HCT116 (cell line): ENCODE results near the gene UBAC2. TPM values are rescaled to one million over a fixed set of nuclear protein-coding genes. Genes with fewer than 3 reads are reported as not detected.

Source experiments
- ATAC-seq: fragments of 200-7000 bp; cut with Tn5 transposase; 2 replicates; pipeline ENCODE4 v1.9.1; 2020; ENCODE audit warnings: mild to moderate bottlenecking, moderate library complexity
- BruUV-seq: library from RNA; stranded (reverse); fragments of 400-500 nt; replicated peaks from 2 replicates; lab custom pipeline; 2021; lab: Mats Ljungman, UMichigan
- CTCF ChIA-PET: fragments of 300-600 bp; sonication (Branson Sonifier 250); formaldehyde crosslinking; loops from one replicate; lab custom pipeline; 2021; ENCODE audit warnings: antibody characterized with exemption; lab: Charles Lee
- POLR2A ChIA-PET: fragments of 300-600, 350-600 bp; sonication (Branson Sonifier 250); formaldehyde crosslinking; loops from one replicate; lab custom pipeline; 2021; ENCODE audit warnings: antibody characterized with exemption; lab: Charles Lee
- RAD21 ChIA-PET, 2 experiments: fragments of 300-600 bp; sonication (Branson Sonifier 250); formaldehyde crosslinking; loops; one replicate each; lab custom pipeline; 2023; ENCODE audit warnings: low total read pairs in 2 of 2; ENCODE audit not compliant: uncharacterized antibody in 2 of 2, unreplicated experiment in 2 of 2, low non-redundant PET in 1 of 2; lab: Charles Lee
- DNase-seq: peaks from one replicate; pipeline ENCODE4 v3.0.0-alpha.2; 2010; ENCODE audit warnings: low read depth, low spot score
- H2AFZ ChIP-seq: fragments of 200-600 bp; shearing (Covaris generic), sonication (generic); 2 replicates; pipeline ENCODE4 v1.6.1; 2017; ENCODE audit warnings: low read depth, mixed run types, mixed read lengths, antibody characterized with exemption, low read length; ENCODE audit not compliant: poor library complexity, severe bottlenecking
- H3K27ac ChIP-seq: 2 replicates; pipeline ENCODE4 v1.5.1; 2012; ENCODE audit warnings: low read depth, low read length
- H3K27me3 ChIP-seq: fragments of 200-600 bp; sonication (generic); 2 replicates; pipeline ENCODE4 v1.6.1; 2016; ENCODE audit warnings: mixed run types, low read length, mixed read lengths; ENCODE audit not compliant: insufficient read depth
- H3K36me3 ChIP-seq, 2 experiments: fragments of 200-500 bp in 1 of 2; fragments of 200-600 bp in 1 of 2; sonication (Bioruptor generic) in 1 of 2; sonication (generic) in 1 of 2; 2 replicates each; pipeline versions ENCODE4 v1.5.1 to v1.6.1; 2014 to 2016; ENCODE audit warnings: low read length in 2 of 2, inconsistent platforms in 1 of 2, mixed read lengths in 1 of 2, mixed run types in 1 of 2; ENCODE audit not compliant: insufficient read depth in 2 of 2, control insufficient read depth in 1 of 2
- H3K4me1 ChIP-seq, 2 experiments: fragments of 200-600 bp in 1 of 2; sonication (generic) in 1 of 2; 2 replicates each; pipeline versions ENCODE4 v1.5.1 to v1.6.1; 2012 to 2017; ENCODE audit warnings: low read length in 2 of 2, inconsistent platforms in 1 of 2, mild to moderate bottlenecking in 1 of 2, mixed read lengths in 1 of 2, mixed run types in 1 of 2, moderate library complexity in 1 of 2; ENCODE audit not compliant: insufficient read depth in 2 of 2, control insufficient read depth in 1 of 2
- H3K4me2 ChIP-seq: fragments of 200-600 bp; sonication (generic); 2 replicates; pipeline ENCODE4 v1.6.1; 2017; ENCODE audit warnings: mixed run types, low read length, mixed read lengths
- H3K4me3 ChIP-seq, 2 experiments: fragments of 200-600 bp in 1 of 2; sonication (generic) in 1 of 2; replicated peaks in 1 of 2; 2 replicates each; pipeline ENCODE4 v1.5.1; 2011 to 2016; ENCODE audit warnings: low read length in 2 of 2, control low read depth in 1 of 2, low read depth in 1 of 2, mild to moderate bottlenecking in 1 of 2, mixed read lengths in 1 of 2, mixed run types in 1 of 2
- H3K79me2 ChIP-seq: fragments of 200-600 bp; sonication (generic); 2 replicates; pipeline ENCODE4 v1.6.1; 2017; ENCODE audit warnings: mild to moderate bottlenecking, mixed run types, low read length, moderate library complexity, mixed read lengths; ENCODE audit not compliant: insufficient read depth
- H3K9ac ChIP-seq: fragments of 200-600 bp; sonication (generic); 2 replicates; pipeline ENCODE4 v1.6.1; 2016; ENCODE audit warnings: low read length, mixed read lengths
- H3K9me2 ChIP-seq: fragments of 200-600 bp; sonication (generic), shearing (Covaris generic); 2 replicates; pipeline ENCODE4 v1.6.1; 2017; ENCODE audit warnings: mixed run types, mild to moderate bottlenecking, moderate library complexity; ENCODE audit not compliant: insufficient read depth
- H3K9me3 ChIP-seq, 2 experiments: fragments of 200-500 bp in 1 of 2; fragments of 200-600 bp in 1 of 2; sonication (Bioruptor generic) in 1 of 2; sonication (generic) in 1 of 2; 2 replicates each; pipeline ENCODE4 v1.6.1; 2014 to 2017; ENCODE audit warnings: low read length in 2 of 2, mixed read lengths in 2 of 2, inconsistent platforms in 1 of 2, low read depth in 1 of 2, mild to moderate bottlenecking in 1 of 2, mixed run types in 1 of 2, moderate library complexity in 1 of 2; ENCODE audit not compliant: control insufficient read depth in 1 of 2, insufficient read depth in 1 of 2
- H4K20me1 ChIP-seq: fragments of 200-600 bp; sonication (generic), shearing (Covaris generic); 2 replicates; pipeline ENCODE4 v1.6.1; 2017; ENCODE audit warnings: mixed run types, mild to moderate bottlenecking, moderate library complexity; ENCODE audit not compliant: insufficient read depth
- CBX3 ChIP-seq: IDR thresholded peaks from 2 replicates; pipeline ENCODE4 v1.6.1; 2012; ENCODE audit warnings: low read depth
- CEBPB ChIP-seq: IDR thresholded peaks from 2 replicates; pipeline ENCODE4 v1.6.1; 2012; ENCODE audit warnings: low read depth
- ELF1 ChIP-seq: IDR thresholded peaks from 2 replicates; pipeline ENCODE4 v1.6.1; 2012; ENCODE audit warnings: low read depth, borderline replicate concordance
- EZH2 ChIP-seq: fragments of 200-600 bp; sonication (generic); IDR thresholded peaks from 2 replicates; pipeline ENCODE4 v1.6.1; 2017; ENCODE audit warnings: antibody characterized with exemption, mixed run types
- EZH2phosphoT487 ChIP-seq: fragments of 200-600 bp; IDR thresholded peaks from 2 replicates; pipeline ENCODE4 v1.6.1; 2018; ENCODE audit warnings: antibody characterized with exemption, borderline replicate concordance
- FOSL1 ChIP-seq: IDR thresholded peaks from 2 replicates; pipeline ENCODE4 v1.6.1; 2012; ENCODE audit warnings: low read depth
- POLR2A ChIP-seq: IDR thresholded peaks from 2 replicates; pipeline ENCODE4 v1.7.0; 2011; ENCODE audit warnings: borderline replicate concordance; ENCODE audit not compliant: insufficient read depth, insufficient read length; ENCODE audit errors: extremely low read depth
- POLR2AphosphoS5 ChIP-seq: IDR thresholded peaks from 2 replicates; pipeline ENCODE4 v1.6.1; 2011; ENCODE audit warnings: mild to moderate bottlenecking, low read depth, low read length, moderate library complexity
- SIN3A ChIP-seq: IDR thresholded peaks from 2 replicates; pipeline ENCODE4 v1.6.1; 2012; ENCODE audit warnings: low read depth
- TCF7L2 ChIP-seq: IDR thresholded peaks from 2 replicates; pipeline ENCODE4 v1.7.0; 2011; ENCODE audit warnings: borderline replicate concordance, inconsistent platforms; ENCODE audit not compliant: insufficient read depth, insufficient read length; ENCODE audit errors: extremely low read depth
- YY1 ChIP-seq: IDR thresholded peaks from 2 replicates; pipeline ENCODE4 v1.6.1; 2011; ENCODE audit warnings: low read length, low read depth, moderate library complexity, mild to moderate bottlenecking; ENCODE audit not compliant: insufficient replicate concordance; ENCODE audit errors: extremely low read depth
- ZFX ChIP-seq: fragments of 450-650 bp; IDR thresholded peaks from 2 replicates; pipeline ENCODE4 v1.6.1; 2017
- intact Hi-C: fragments of 100-400 bp; cut with micrococcal nuclease; formaldehyde crosslinking; loops from 2 replicates; pipeline ENCODE4 v1.10.0; 2022
- total RNA-seq: library from RNA; stranded (reverse); gene quantifications from one replicate; pipeline ENCODE4 v1.2.1, GENCODE V29; 2021; ENCODE audit not compliant: unreplicated experiment
- TF ChIP-seq, protein P1 (sequence below): IDR thresholded peaks from 2 replicates; pipeline ENCODE4 v1.6.1; 2012
- TF ChIP-seq, protein P2 (sequence below): IDR thresholded peaks from 2 replicates; pipeline ENCODE4 v1.6.1; 2012; ENCODE audit warnings: low read depth
- TF ChIP-seq, protein P3 (sequence below), 3 experiments: fragments of 200-600 bp in 1 of 3; sonication (generic) in 1 of 3; IDR thresholded peaks in 2 of 3; conservative IDR thresholded peaks in 1 of 3; 2 replicates each; pipeline ENCODE4 v1.5.1; 2012 to 2017; ENCODE audit warnings: low read depth in 2 of 3, low read length in 2 of 3, antibody characterized with exemption in 1 of 3, borderline replicate concordance in 1 of 3, control low read depth in 1 of 3, mild to moderate bottlenecking in 1 of 3, mixed read lengths in 1 of 3, mixed run types in 1 of 3, moderate library complexity in 1 of 3; ENCODE audit not compliant: insufficient read depth in 1 of 3
- TF ChIP-seq, protein P4 (sequence below): IDR thresholded peaks from 2 replicates; pipeline ENCODE4 v1.6.1; 2011; ENCODE audit warnings: mild to moderate bottlenecking, low read length, moderate library complexity; ENCODE audit not compliant: insufficient replicate concordance; ENCODE audit errors: extremely low read depth

The UBAC2 gene
- total RNA-seq, 1 experiment from 2014 or later = 67.4 TPM

DNA sequence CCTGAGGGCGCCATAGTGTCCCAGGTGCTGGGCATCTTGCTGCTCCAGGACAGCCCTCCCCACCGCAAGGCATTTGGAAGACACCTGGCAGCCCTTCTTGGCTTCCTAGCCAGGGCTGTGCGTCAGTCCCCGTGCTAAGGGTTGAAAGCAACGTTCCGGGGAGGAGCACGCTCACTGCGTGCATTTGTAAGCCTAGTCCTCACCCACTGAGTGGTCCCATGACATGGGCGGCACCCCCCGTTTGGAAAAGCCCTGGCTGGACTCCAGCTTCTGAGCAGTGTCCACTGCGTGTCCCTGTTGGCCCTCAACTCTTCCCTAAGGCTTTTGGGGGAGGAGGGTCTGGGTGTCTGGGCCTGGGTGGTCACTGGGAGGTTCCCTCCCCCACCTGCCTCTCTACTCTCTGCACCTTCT is 182.9 kb downstream of the UBAC2 start:
- H3K9me2 ChIP-seq = no peaks in the 10 kb centered on the region
- 0 out of 4 replicates have a peak, but pooled peaks cover 5% of the 10 kb centered on the region in 2 experiments for H3K36me3 ChIP-seq
- no peaks in the 10 kb centered on the region for H4K20me1 ChIP-seq
- no peak overlapping the region for H3K27ac ChIP-seq
- ChIA-PET CTCF (no interaction called here), RAD21 (no interaction called here), POLR2A (no interaction called here)
- BruUV-seq = no TSS peak
- no peaks in the 10 kb centered on the region for H3K79me2 ChIP-seq
- no peak overlapping the region for H3K4me3 ChIP-seq
- TF ChIP-seq TCF7L2 (no peak), EZH2 (no peak), POLR2AphosphoS5 (no peak), CBX3 (no peak), SIN3A (no peak), CEBPB (no peak), ZFX (no peak), POLR2A (no peak), EZH2phosphoT487 (no peak), YY1 (no peak), FOSL1 (no peak), ELF1 (no peak)
- TF ChIP-seq, protein P1, sequence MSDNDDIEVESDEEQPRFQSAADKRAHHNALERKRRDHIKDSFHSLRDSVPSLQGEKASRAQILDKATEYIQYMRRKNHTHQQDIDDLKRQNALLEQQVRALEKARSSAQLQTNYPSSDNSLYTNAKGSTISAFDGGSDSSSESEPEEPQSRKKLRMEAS = no peak
- TF ChIP-seq, protein P2, sequence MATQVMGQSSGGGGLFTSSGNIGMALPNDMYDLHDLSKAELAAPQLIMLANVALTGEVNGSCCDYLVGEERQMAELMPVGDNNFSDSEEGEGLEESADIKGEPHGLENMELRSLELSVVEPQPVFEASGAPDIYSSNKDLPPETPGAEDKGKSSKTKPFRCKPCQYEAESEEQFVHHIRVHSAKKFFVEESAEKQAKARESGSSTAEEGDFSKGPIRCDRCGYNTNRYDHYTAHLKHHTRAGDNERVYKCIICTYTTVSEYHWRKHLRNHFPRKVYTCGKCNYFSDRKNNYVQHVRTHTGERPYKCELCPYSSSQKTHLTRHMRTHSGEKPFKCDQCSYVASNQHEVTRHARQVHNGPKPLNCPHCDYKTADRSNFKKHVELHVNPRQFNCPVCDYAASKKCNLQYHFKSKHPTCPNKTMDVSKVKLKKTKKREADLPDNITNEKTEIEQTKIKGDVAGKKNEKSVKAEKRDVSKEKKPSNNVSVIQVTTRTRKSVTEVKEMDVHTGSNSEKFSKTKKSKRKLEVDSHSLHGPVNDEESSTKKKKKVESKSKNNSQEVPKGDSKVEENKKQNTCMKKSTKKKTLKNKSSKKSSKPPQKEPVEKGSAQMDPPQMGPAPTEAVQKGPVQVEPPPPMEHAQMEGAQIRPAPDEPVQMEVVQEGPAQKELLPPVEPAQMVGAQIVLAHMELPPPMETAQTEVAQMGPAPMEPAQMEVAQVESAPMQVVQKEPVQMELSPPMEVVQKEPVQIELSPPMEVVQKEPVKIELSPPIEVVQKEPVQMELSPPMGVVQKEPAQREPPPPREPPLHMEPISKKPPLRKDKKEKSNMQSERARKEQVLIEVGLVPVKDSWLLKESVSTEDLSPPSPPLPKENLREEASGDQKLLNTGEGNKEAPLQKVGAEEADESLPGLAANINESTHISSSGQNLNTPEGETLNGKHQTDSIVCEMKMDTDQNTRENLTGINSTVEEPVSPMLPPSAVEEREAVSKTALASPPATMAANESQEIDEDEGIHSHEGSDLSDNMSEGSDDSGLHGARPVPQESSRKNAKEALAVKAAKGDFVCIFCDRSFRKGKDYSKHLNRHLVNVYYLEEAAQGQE = no peak
- TF ChIP-seq, protein P3, sequence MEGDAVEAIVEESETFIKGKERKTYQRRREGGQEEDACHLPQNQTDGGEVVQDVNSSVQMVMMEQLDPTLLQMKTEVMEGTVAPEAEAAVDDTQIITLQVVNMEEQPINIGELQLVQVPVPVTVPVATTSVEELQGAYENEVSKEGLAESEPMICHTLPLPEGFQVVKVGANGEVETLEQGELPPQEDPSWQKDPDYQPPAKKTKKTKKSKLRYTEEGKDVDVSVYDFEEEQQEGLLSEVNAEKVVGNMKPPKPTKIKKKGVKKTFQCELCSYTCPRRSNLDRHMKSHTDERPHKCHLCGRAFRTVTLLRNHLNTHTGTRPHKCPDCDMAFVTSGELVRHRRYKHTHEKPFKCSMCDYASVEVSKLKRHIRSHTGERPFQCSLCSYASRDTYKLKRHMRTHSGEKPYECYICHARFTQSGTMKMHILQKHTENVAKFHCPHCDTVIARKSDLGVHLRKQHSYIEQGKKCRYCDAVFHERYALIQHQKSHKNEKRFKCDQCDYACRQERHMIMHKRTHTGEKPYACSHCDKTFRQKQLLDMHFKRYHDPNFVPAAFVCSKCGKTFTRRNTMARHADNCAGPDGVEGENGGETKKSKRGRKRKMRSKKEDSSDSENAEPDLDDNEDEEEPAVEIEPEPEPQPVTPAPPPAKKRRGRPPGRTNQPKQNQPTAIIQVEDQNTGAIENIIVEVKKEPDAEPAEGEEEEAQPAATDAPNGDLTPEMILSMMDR (IDR thresholded peaks at IDR 0.05 in 2 of 3, conservative IDR thresholded peaks at IDR 0.05 in 1 of 3; ENCODE audit: borderline replicate concordance in 1 of 3, insufficient read depth in 1 of 3, low read depth in 2 of 3, low read length in 2 of 3) = no peak
- TF ChIP-seq, protein P4, sequence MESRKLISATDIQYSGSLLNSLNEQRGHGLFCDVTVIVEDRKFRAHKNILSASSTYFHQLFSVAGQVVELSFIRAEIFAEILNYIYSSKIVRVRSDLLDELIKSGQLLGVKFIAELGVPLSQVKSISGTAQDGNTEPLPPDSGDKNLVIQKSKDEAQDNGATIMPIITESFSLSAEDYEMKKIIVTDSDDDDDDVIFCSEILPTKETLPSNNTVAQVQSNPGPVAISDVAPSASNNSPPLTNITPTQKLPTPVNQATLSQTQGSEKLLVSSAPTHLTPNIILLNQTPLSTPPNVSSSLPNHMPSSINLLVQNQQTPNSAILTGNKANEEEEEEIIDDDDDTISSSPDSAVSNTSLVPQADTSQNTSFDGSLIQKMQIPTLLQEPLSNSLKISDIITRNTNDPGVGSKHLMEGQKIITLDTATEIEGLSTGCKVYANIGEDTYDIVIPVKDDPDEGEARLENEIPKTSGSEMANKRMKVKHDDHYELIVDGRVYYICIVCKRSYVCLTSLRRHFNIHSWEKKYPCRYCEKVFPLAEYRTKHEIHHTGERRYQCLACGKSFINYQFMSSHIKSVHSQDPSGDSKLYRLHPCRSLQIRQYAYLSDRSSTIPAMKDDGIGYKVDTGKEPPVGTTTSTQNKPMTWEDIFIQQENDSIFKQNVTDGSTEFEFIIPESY = no peak
- H3K9ac ChIP-seq = no peak overlapping the region
- peaks cover 0 to 13% of the 10 kb centered on the region in 2 experiments; a peak in 2 of 4 replicates for H3K4me1 ChIP-seq
- ATAC-seq = no peak
- no peak overlapping the region for H3K4me2 ChIP-seq
- intact Hi-C loops = no loop called here
- no peaks in the 10 kb centered on the region for H3K27me3 ChIP-seq
- no peak for DNase-seq
- H3K9me3 ChIP-seq = no peaks in the 10 kb centered on the region
- no peak overlapping the region for H2AFZ ChIP-seq
